ENCODE measurements around the gene LRRC26.
A peak's percentile ranks its signal among the peaks of the same experiment; 100 is the strongest.

The LRRC26 gene

GRCh38 chr9:137195525-137196220 lies 25.8 kb upstream of the LRRC26 start:
- H3K27me3 ChIP-seq (ENCODE audit: insufficient read depth, low read length): no peaks in the 10 kb centered on the region
- no peak overlapping the region for H3K27ac ChIP-seq (ENCODE audit: low read length)
- no peaks in the 10 kb centered on the region for H3K4me1 ChIP-seq (ENCODE audit: insufficient read depth, low read length)
- peaks cover 4% of the 10 kb centered on the region; the same call in 1 of the 2 replicates for H3K36me3 ChIP-seq (ENCODE audit: insufficient read depth, low read depth, low read length)
- H3K9ac ChIP-seq (ENCODE audit: low read depth, low read length): no peak overlapping the region
- H3K4me3 ChIP-seq (ENCODE audit: low read length): no peak overlapping the region
- no peaks in the 10 kb centered on the region for H3K9me3 ChIP-seq (ENCODE audit: insufficient read depth, low read depth, low read length)

DNA sequence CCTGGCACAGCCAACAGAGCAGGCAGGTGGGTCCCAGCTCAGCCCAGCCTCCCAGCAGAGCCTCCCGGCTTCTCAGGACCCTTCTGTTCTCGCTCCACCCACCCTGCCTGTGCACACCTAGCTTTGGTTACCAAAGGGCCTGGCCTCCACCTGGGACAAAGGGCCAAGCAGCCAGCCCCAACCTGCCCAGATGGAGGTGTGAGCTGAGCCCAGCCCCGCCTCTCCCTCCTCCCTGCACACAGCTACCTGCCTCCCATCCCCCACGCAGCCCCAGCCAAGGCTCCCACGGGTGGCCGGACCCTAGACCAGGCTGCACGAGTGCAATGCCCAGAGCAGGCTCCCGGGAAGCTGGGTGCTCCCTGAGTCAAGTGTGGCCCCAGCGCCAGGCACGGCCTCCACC lies 25.1 kb upstream of the LRRC26 start:
- H3K36me3 ChIP-seq (ENCODE audit: insufficient read depth, low read depth, low read length): peaks cover 4% of the 10 kb centered on the region; the same call in 1 of the 2 replicates
- no peaks in the 10 kb centered on the region for H3K9me3 ChIP-seq (ENCODE audit: insufficient read depth, low read depth, low read length)
- no peak overlapping the region for H3K27ac ChIP-seq (ENCODE audit: low read length)
- H3K4me3 ChIP-seq (ENCODE audit: low read length): no peak overlapping the region
- no peak overlapping the region for H3K9ac ChIP-seq (ENCODE audit: low read depth, low read length)
- H3K4me1 ChIP-seq (ENCODE audit: insufficient read depth, low read length): no peaks in the 10 kb centered on the region
- H3K27me3 ChIP-seq (ENCODE audit: insufficient read depth, low read length): no peaks in the 10 kb centered on the region

DNA sequence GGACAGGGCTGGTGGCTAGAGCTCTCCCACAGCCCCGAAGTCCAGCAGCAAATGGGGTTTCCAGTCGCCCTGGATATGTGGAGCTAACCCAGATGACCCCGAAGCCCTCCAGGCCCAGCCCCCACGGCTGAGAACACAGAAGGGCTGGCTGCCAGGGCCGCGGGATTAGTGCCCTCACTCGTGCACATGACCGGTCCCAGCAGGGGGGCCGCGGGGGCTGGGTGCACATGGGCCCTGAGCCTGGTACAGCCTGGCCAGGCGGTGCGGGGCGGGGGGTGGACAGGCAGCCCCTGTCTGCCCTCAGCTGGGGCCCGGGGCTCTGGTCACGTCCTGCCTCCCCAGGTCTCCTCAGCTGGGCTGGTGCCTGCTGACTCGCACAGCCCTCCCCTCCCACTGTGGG lies 24.5 kb upstream of the LRRC26 start:
- peaks cover 4% of the 10 kb centered on the region; the same call in 1 of the 2 replicates for H3K4me1 ChIP-seq (ENCODE audit: insufficient read depth, low read length)
- no peak overlapping the region for H3K4me3 ChIP-seq (ENCODE audit: low read length)
- H3K27ac ChIP-seq (ENCODE audit: low read length): no peak overlapping the region
- no peak overlapping the region for H3K9ac ChIP-seq (ENCODE audit: low read depth, low read length)
- H3K9me3 ChIP-seq (ENCODE audit: insufficient read depth, low read depth, low read length): no peaks in the 10 kb centered on the region
- no peaks in the 10 kb centered on the region for H3K27me3 ChIP-seq (ENCODE audit: insufficient read depth, low read length)
- H3K36me3 ChIP-seq (ENCODE audit: insufficient read depth, low read depth, low read length): peaks cover 4% of the 10 kb centered on the region; the same call in 1 of the 2 replicates

GRCh38 chr9:137193771-137194170 lies 23.9 kb upstream of the LRRC26 start:
- Histone ChIP-seq H3K9ac (ENCODE audit: low read depth, low read length) (no peak overlapping the region), H3K27ac (ENCODE audit: low read length) (no peak overlapping the region), H3K27me3 (ENCODE audit: insufficient read depth, low read length) (no peaks in the 10 kb centered on the region), H3K4me1 (ENCODE audit: insufficient read depth, low read length) (peaks cover 5% of the 10 kb centered on the region; the same call in 1 of the 2 replicates), H3K4me3 (ENCODE audit: low read length) (no peak overlapping the region), H3K36me3 (ENCODE audit: insufficient read depth, low read depth, low read length) (peaks cover 4% of the 10 kb centered on the region; the same call in 1 of the 2 replicates), H3K9me3 (ENCODE audit: insufficient read depth, low read depth, low read length) (no peaks in the 10 kb centered on the region)

GRCh38 chr9:137192859-137193258 lies 23.0 kb upstream of the LRRC26 start:
- Histone ChIP-seq H3K4me3 (ENCODE audit: low read length) (no peak overlapping the region), H3K4me1 (ENCODE audit: insufficient read depth, low read length) (peaks cover 5% of the 10 kb centered on the region; the same call in 1 of the 2 replicates), H3K36me3 (ENCODE audit: insufficient read depth, low read depth, low read length) (peaks cover 4% of the 10 kb centered on the region; the same call in 1 of the 2 replicates), H3K27ac (ENCODE audit: low read length) (no peak overlapping the region), H3K9me3 (ENCODE audit: insufficient read depth, low read depth, low read length) (no peaks in the 10 kb centered on the region), H3K27me3 (ENCODE audit: insufficient read depth, low read length) (no peaks in the 10 kb centered on the region), H3K9ac (ENCODE audit: low read depth, low read length) (no peak overlapping the region)

DNA sequence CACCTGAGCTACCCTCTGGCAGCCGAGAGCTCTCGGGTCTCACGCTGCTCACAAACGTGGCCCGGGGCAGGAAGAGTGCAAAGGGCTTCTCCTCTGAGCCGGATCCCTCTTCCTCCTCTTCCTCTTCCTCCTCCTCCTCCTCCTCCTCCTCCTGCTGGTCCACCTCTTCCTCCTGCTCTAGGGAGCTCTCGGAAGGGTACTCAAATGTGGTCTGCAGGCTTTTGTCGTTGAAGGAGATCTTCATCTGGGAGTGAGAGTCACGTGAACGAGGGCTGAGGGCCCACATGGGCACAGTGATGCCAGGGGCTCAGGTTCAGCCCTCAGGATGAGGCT lies 22.6 kb upstream of the LRRC26 start:
- H3K4me3 ChIP-seq (ENCODE audit: low read length): no peak overlapping the region
- peaks cover 4% of the 10 kb centered on the region; the same call in 1 of the 2 replicates for H3K36me3 ChIP-seq (ENCODE audit: insufficient read depth, low read depth, low read length)
- H3K4me1 ChIP-seq (ENCODE audit: insufficient read depth, low read length): peaks cover 5% of the 10 kb centered on the region; the same call in 1 of the 2 replicates
- H3K9ac ChIP-seq (ENCODE audit: low read depth, low read length): no peak overlapping the region
- H3K27me3 ChIP-seq (ENCODE audit: insufficient read depth, low read length): no peaks in the 10 kb centered on the region
- no peaks in the 10 kb centered on the region for H3K9me3 ChIP-seq (ENCODE audit: insufficient read depth, low read depth, low read length)
- H3K27ac ChIP-seq (ENCODE audit: low read length): no peak overlapping the region

DNA sequence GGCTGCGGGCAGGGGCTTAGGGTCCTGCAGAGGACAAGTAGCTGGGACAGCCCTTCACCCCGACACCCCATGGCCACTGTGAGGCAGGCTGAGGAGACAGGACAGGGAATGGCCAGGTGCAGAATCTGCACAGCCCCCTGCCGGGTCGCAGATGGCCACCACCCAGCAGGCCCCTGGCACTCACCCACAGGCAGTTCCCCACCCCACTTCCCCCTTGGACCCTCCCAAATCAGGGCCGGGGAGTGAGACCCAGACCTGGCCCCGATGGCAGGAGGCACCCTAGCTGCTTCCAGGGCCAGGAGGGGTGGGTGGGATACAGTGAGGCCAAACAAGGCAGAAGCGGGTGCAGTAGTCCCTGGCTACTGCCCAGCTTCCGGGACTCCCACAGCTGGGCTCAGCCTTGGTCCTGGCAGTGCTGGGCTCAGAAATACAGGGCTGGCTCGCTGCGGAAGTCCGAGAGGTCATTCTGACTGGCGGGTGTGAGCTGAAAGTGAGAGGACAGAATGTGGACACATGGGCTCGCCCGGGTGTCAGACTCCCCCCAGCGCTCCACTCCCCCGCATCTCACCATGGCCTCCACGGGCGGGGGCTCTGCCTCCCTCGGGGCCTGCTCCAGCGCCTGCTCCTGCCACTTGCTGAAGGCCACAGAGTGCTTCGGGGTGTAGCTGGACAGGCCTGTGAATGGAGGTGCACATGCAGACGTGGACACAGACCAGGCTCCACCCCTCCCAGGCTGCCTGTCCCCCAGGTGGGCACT lies 22.0 kb upstream of the LRRC26 start:
- no peak overlapping the region for H3K9ac ChIP-seq (ENCODE audit: low read depth, low read length)
- no peaks in the 10 kb centered on the region for H3K9me3 ChIP-seq (ENCODE audit: insufficient read depth, low read depth, low read length)
- no peak overlapping the region for H3K4me3 ChIP-seq (ENCODE audit: low read length)
- H3K27ac ChIP-seq (ENCODE audit: low read length): no peak overlapping the region
- peaks cover 8% of the 10 kb centered on the region; the same call in 1 of the 2 replicates for H3K36me3 ChIP-seq (ENCODE audit: insufficient read depth, low read depth, low read length)
- H3K27me3 ChIP-seq (ENCODE audit: insufficient read depth, low read length): no peaks in the 10 kb centered on the region
- H3K4me1 ChIP-seq (ENCODE audit: insufficient read depth, low read length): peaks cover 5% of the 10 kb centered on the region; the same call in 1 of the 2 replicates

DNA sequence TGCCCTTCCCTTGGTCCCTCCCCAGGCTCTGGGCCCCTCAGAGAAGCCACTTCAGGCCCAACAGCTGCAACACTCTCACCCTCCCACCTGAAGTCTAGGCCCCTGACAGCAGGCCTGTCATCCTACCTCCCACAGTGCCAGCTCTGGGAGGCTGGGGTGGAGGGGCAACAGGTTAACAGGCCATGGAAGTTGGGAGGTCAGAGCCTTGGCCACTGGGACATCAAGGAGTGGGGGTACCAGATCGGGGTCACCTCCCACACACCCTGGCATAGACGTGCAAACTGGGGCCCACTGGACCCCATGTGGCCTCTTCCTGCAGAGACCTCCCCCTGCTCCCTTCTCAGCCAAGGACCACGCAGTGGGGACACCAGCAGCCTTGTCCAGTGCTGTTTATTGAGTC lies 21.4 kb upstream of the LRRC26 start:
- Histone ChIP-seq H3K9ac (ENCODE audit: low read depth, low read length) (no peak overlapping the region), H3K27me3 (ENCODE audit: insufficient read depth, low read length) (no peaks in the 10 kb centered on the region), H3K36me3 (ENCODE audit: insufficient read depth, low read depth, low read length) (peaks cover 9% of the 10 kb centered on the region; the same call in 1 of the 2 replicates), H3K4me3 (ENCODE audit: low read length) (no peak overlapping the region), H3K4me1 (ENCODE audit: insufficient read depth, low read length) (peaks cover 5% of the 10 kb centered on the region; the same call in 1 of the 2 replicates), H3K9me3 (ENCODE audit: insufficient read depth, low read depth, low read length) (no peaks in the 10 kb centered on the region), H3K27ac (ENCODE audit: low read length) (no peak overlapping the region)

GRCh38 chr9:137190315-137190856 lies 20.5 kb upstream of the LRRC26 start:
- Histone ChIP-seq H3K9me3 (ENCODE audit: insufficient read depth, low read depth, low read length) (no peaks in the 10 kb centered on the region), H3K4me1 (ENCODE audit: insufficient read depth, low read length) (peaks cover 5% of the 10 kb centered on the region; the same call in 1 of the 2 replicates), H3K36me3 (ENCODE audit: insufficient read depth, low read depth, low read length) (peaks cover 9% of the 10 kb centered on the region; the same call in 1 of the 2 replicates), H3K27me3 (ENCODE audit: insufficient read depth, low read length) (no peaks in the 10 kb centered on the region), H3K4me3 (ENCODE audit: low read length) (no peak overlapping the region), H3K9ac (ENCODE audit: low read depth, low read length) (no peak overlapping the region), H3K27ac (ENCODE audit: low read length) (no peak overlapping the region)

- Histone ChIP-seq H3K9ac (ENCODE audit: low read depth, low read length) (peak overlapping the region; percentile 82; the same call in 1 of the 2 replicates), H3K36me3 (ENCODE audit: insufficient read depth, low read depth, low read length) (peaks cover 9% of the 10 kb centered on the region; the same call in 1 of the 2 replicates), H3K4me3 (ENCODE audit: low read length) (peak overlapping the region; percentile 81), H3K9me3 (ENCODE audit: insufficient read depth, low read depth, low read length) (no peaks in the 10 kb centered on the region), H3K4me1 (ENCODE audit: insufficient read depth, low read length) (peaks cover 5% of the 10 kb centered on the region; the same call in 1 of the 2 replicates), H3K27ac (ENCODE audit: low read length) (no peak overlapping the region), H3K27me3 (ENCODE audit: insufficient read depth, low read length) (no peaks in the 10 kb centered on the region)
Measured at GRCh38 chr9:137189297-137190295, 19.7 kb upstream of the LRRC26 start.

All from iPS-20b (cell line).